GM23338 (cell line): Measurements from ENCODE around the gene SELENOW.

ENCODE experiments used
- CREB1 ChIP-seq: fragments of 250-450 bp; sonication (Bioruptor Pico); IDR thresholded peaks from 2 replicates; pipeline ENCODE4 v1.5.0; 2020; ENCODE audit warnings: low read depth, mild to moderate bottlenecking, moderate library complexity
- ETS1 ChIP-seq: IDR thresholded peaks from 2 replicates; pipeline ENCODE4 v1.6.1; 2016; ENCODE audit warnings: antibody characterized with exemption
- EZH2 ChIP-seq: fragments of 200-600 bp; sonication (generic); IDR thresholded peaks from one replicate; pipeline ENCODE4 v1.8.0; 2017; ENCODE audit warnings: antibody characterized with exemption, mild to moderate bottlenecking, low read depth; ENCODE audit not compliant: unreplicated experiment
- EZH2phosphoT487 ChIP-seq: fragments of 200-600 bp; sonication (generic); IDR thresholded peaks from one replicate; pipeline ENCODE4 v1.8.1; 2018; ENCODE audit warnings: antibody characterized with exemption; ENCODE audit not compliant: unreplicated experiment
- JUNB ChIP-seq: IDR thresholded peaks from one replicate; pipeline ENCODE4 v1.6.1; 2016; ENCODE audit warnings: antibody characterized with exemption; ENCODE audit not compliant: unreplicated experiment
- NANOG ChIP-seq: IDR thresholded peaks from 2 replicates; pipeline ENCODE4 v1.6.1; 2016; ENCODE audit warnings: antibody characterized with exemption, borderline replicate concordance
- POLR2AphosphoS5 ChIP-seq: IDR thresholded peaks from 2 replicates; pipeline ENCODE4 v1.6.1; 2016; ENCODE audit warnings: antibody characterized with exemption, low read depth
- STAT1 ChIP-seq: IDR thresholded peaks from one replicate; pipeline ENCODE4 v1.6.1; 2016; ENCODE audit warnings: antibody characterized with exemption; ENCODE audit not compliant: unreplicated experiment
- ZNF331 ChIP-seq: fragments of 250-450 bp; sonication (Bioruptor Pico); IDR thresholded peaks from 2 replicates; pipeline ENCODE4 v1.5.0; 2020; ENCODE audit warnings: low read depth, mild to moderate bottlenecking, moderate library complexity
- TF ChIP-seq, protein P1 (sequence below), 2 experiments: fragments of 200-600 bp in 1 of 2; sonication (generic) in 1 of 2; conservative IDR thresholded peaks; 2 replicates each; pipeline versions ENCODE4 v1.5.1 to v1.6.1; 2016 to 2017; ENCODE audit warnings: antibody characterized with exemption in 2 of 2, low read depth in 2 of 2, mild to moderate bottlenecking in 2 of 2, moderate library complexity in 1 of 2
- TF ChIP-seq, protein P2 (sequence below): IDR thresholded peaks from one replicate; pipeline ENCODE4 v1.6.1; 2018; ENCODE audit warnings: antibody characterized with exemption; ENCODE audit not compliant: unreplicated experiment
- TF ChIP-seq, protein P3 (sequence below): fragments of 250-450 bp; sonication (Bioruptor Pico); IDR thresholded peaks from 2 replicates; pipeline ENCODE4 v1.5.0; 2020; ENCODE audit warnings: mild to moderate bottlenecking, moderate library complexity

GRCh38 chr19:47762151-47762550 is 16.4 kb upstream of the SELENOW start:
- TF ChIP-seq, protein P1, sequence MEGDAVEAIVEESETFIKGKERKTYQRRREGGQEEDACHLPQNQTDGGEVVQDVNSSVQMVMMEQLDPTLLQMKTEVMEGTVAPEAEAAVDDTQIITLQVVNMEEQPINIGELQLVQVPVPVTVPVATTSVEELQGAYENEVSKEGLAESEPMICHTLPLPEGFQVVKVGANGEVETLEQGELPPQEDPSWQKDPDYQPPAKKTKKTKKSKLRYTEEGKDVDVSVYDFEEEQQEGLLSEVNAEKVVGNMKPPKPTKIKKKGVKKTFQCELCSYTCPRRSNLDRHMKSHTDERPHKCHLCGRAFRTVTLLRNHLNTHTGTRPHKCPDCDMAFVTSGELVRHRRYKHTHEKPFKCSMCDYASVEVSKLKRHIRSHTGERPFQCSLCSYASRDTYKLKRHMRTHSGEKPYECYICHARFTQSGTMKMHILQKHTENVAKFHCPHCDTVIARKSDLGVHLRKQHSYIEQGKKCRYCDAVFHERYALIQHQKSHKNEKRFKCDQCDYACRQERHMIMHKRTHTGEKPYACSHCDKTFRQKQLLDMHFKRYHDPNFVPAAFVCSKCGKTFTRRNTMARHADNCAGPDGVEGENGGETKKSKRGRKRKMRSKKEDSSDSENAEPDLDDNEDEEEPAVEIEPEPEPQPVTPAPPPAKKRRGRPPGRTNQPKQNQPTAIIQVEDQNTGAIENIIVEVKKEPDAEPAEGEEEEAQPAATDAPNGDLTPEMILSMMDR (conservative IDR thresholded peaks at IDR 0.05; ENCODE audit: low read depth in 2 of 2): no peak
- TF ChIP-seq EZH2 (no peak), POLR2AphosphoS5 (no peak), CREB1 (no peak), EZH2phosphoT487 (no peak), ETS1 (no peak), ZNF331 (CRISPR knock-in tag) (no peak), NANOG (no peak), JUNB (no peak), STAT1 (no peak)
- TF ChIP-seq, protein P2, sequence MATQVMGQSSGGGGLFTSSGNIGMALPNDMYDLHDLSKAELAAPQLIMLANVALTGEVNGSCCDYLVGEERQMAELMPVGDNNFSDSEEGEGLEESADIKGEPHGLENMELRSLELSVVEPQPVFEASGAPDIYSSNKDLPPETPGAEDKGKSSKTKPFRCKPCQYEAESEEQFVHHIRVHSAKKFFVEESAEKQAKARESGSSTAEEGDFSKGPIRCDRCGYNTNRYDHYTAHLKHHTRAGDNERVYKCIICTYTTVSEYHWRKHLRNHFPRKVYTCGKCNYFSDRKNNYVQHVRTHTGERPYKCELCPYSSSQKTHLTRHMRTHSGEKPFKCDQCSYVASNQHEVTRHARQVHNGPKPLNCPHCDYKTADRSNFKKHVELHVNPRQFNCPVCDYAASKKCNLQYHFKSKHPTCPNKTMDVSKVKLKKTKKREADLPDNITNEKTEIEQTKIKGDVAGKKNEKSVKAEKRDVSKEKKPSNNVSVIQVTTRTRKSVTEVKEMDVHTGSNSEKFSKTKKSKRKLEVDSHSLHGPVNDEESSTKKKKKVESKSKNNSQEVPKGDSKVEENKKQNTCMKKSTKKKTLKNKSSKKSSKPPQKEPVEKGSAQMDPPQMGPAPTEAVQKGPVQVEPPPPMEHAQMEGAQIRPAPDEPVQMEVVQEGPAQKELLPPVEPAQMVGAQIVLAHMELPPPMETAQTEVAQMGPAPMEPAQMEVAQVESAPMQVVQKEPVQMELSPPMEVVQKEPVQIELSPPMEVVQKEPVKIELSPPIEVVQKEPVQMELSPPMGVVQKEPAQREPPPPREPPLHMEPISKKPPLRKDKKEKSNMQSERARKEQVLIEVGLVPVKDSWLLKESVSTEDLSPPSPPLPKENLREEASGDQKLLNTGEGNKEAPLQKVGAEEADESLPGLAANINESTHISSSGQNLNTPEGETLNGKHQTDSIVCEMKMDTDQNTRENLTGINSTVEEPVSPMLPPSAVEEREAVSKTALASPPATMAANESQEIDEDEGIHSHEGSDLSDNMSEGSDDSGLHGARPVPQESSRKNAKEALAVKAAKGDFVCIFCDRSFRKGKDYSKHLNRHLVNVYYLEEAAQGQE: no peak
- TF ChIP-seq, protein P3, sequence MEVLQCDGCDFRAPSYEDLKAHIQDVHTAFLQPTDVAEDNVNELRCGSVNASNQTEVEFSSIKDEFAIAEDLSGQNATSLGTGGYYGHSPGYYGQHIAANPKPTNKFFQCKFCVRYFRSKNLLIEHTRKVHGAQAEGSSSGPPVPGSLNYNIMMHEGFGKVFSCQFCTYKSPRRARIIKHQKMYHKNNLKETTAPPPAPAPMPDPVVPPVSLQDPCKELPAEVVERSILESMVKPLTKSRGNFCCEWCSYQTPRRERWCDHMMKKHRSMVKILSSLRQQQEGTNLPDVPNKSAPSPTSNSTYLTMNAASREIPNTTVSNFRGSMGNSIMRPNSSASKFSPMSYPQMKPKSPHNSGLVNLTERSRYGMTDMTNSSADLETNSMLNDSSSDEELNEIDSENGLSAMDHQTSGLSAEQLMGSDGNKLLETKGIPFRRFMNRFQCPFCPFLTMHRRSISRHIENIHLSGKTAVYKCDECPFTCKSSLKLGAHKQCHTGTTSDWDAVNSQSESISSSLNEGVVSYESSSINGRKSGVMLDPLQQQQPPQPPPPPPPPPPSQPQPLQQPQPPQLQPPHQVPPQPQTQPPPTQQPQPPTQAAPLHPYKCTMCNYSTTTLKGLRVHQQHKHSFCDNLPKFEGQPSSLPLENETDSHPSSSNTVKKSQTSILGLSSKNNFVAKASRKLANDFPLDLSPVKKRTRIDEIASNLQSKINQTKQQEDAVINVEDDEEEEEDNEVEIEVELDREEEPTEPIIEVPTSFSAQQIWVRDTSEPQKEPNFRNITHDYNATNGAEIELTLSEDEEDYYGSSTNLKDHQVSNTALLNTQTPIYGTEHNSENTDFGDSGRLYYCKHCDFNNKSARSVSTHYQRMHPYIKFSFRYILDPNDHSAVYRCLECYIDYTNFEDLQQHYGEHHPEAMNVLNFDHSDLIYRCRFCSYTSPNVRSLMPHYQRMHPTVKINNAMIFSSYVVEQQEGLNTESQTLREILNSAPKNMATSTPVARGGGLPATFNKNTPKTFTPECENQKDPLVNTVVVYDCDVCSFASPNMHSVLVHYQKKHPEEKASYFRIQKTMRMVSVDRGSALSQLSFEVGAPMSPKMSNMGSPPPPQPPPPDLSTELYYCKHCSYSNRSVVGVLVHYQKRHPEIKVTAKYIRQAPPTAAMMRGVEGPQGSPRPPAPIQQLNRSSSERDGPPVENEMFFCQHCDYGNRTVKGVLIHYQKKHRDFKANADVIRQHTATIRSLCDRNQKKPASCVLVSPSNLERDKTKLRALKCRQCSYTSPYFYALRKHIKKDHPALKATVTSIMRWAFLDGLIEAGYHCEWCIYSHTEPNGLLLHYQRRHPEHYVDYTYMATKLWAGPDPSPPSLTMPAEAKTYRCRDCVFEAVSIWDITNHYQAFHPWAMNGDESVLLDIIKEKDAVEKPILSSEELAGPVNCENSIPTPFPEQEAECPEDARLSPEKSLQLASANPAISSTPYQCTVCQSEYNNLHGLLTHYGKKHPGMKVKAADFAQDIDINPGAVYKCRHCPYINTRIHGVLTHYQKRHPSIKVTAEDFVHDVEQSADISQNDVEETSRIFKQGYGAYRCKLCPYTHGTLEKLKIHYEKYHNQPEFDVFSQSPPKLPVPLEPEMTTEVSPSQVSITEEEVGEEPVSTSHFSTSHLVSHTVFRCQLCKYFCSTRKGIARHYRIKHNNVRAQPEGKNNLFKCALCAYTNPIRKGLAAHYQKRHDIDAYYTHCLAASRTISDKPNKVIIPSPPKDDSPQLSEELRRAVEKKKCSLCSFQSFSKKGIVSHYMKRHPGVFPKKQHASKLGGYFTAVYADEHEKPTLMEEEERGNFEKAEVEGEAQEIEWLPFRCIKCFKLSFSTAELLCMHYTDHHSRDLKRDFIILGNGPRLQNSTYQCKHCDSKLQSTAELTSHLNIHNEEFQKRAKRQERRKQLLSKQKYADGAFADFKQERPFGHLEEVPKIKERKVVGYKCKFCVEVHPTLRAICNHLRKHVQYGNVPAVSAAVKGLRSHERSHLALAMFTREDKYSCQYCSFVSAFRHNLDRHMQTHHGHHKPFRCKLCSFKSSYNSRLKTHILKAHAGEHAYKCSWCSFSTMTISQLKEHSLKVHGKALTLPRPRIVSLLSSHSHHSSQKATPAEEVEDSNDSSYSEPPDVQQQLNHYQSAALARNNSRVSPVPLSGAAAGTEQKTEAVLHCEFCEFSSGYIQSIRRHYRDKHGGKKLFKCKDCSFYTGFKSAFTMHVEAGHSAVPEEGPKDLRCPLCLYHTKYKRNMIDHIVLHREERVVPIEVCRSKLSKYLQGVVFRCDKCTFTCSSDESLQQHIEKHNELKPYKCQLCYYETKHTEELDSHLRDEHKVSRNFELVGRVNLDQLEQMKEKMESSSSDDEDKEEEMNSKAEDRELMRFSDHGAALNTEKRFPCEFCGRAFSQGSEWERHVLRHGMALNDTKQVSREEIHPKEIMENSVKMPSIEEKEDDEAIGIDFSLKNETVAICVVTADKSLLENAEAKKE (CRISPR knock-in tag): no peak
